ENCODE measurements around the gene TEX101.
"Not testable (repeated sequence)": the region's sequence is repeated elsewhere in the genome, so short reads cannot be mapped to it uniquely, and the experiment has no call there.

The TEX101 gene, protein sequence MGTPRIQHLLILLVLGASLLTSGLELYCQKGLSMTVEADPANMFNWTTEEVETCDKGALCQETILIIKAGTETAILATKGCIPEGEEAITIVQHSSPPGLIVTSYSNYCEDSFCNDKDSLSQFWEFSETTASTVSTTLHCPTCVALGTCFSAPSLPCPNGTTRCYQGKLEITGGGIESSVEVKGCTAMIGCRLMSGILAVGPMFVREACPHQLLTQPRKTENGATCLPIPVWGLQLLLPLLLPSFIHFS

DNA sequence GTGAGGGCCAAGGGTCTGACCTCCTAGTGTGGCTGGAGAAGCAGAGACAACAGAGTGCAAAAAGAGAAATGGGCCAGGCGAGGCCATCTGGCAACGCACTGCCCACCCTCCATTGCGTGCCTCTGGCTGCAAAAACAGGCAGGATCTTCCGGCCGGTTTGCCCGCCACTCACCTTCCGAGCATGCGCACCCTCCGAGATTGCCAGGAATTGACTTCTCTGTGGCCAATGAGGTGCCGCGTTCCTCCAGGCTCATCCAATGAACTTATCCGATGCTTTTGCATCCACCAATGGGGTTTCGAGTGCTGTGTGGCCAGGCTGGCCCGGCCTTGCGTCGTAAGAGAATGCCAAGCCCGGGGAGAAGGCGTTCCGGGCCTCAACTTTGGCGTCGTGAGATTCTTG lies at the start of gene TEX101:
TEX101 (plus strand) TSS at position 337 of the 400 bp plus-strand sequence. CDS start 1,030 bp downstream, outside the sequence.
- no peak for DNase-seq

DNA sequence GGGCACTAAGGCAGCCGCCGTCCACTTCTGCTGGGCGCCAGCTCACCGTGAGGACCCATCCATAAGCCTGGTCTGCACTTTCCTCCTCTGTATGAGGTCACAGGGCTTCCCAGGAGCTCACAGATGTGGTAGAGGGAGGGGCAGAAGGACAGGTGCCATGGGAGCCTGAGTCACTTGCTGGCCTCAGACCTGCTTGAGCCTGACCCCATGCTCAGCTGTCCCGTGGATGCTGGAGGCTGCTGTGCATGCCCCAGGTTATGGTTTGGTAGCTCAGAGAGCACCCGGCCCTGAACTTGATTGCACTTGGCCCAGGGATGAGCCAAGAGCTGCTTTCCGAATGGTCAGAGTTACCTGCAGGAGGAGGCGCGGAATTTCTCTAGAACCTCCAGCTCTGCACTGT lies 49.0 kb upstream of the TEX101 start:
- not testable (repeated sequence) for DNase-seq

- no peak for DNase-seq
Observed at GRCh38 chr19:43367822-43368221, 46.9 kb upstream of the TEX101 start.

- DNase-seq: not testable (repeated sequence)
Observed at GRCh38 chr19:43368897-43369296, 45.8 kb upstream of the TEX101 start.

DNA sequence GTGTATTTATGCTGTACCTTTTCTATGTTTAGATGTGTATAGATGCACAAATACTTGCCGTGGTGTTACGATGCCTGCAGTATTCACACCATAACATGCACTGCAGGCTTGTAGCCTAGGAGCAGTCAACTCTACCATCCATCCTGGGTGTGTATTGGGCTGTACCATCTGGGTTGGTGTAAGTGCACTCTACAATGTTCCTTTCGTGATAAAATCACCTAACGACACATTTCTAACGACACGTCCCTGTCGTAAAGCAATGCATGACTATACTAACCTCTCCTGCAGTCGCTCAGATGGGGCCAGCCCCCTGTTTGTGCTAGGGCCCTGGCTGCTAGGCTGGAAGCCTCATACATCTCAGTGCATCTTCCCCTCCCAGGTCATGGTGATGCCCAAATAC lies 42.8 kb upstream of the TEX101 start:
- DNase-seq: no peak

DNA sequence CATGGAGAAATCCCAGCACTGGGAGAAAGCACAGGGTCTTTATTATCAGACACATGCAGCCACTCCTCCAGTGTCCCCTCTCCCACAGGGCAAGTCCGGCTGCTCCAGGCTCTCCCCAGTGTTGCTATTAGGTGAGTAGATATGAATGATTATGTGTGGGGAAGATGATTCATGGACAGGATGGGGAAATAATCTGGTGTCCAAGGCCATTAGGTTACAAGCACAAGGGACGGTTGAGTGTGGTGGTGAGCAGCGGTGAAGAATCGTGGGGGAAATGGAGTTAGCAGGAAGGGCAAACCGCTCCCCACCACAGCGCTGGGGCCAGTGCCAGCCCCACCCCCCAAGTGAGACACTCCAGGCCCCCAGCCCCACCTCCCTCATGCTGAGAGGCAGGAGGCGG lies 42.2 kb upstream of the TEX101 start:
- peak; percentile 49 for DNase-seq

GRCh38 chr19:43377624-43378023 lies 37.1 kb upstream of the TEX101 start:
- DNase-seq: not testable (repeated sequence)

DNA sequence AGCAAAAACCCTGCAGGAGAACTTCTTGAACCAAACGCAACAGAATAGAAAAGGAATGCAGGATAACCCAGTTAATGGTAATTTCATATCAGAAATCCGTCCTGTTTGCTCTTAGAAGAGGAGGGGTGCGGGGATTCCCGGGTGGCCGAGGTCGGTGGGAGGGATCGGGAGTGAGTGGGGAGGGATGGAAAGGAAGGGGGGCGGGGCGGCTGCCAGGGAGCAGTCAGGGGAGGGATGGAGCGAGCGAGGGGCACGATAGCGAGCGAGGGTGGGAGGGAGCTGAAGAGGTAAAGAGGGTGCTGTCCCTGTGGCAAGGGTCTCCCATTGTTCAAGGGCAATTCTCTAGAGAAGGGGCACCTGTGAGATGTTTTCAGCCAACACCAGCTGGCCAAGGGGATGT lies 34.7 kb upstream of the TEX101 start:
- DNase-seq: no peak

GRCh38 chr19:43380771-43381386 lies 33.8 kb upstream of the TEX101 start:
- no peak for DNase-seq

- DNase-seq: not testable (repeated sequence)
Observed at GRCh38 chr19:43382586-43383216, 32.0 kb upstream of the TEX101 start.

DNA sequence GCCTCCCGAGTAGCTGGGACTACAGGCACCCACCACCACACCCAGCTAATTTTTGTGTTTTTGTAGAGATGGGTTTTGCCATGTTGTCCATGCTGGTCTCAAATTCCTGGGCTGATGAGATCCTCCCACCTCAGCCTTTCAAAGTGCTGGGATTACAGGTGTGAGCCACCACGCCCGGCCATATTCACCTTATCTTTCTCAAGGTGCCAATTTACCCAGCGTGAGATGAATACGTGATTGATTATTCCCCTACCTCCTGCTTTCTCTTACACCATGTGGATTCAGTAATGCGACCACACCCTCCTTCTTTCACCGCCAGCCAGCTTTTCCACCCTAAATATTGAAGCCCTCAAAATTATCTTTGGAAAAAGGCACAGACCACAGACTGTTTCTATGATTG lies 31.4 kb upstream of the TEX101 start:
- DNase-seq: not testable (repeated sequence)

DNA sequence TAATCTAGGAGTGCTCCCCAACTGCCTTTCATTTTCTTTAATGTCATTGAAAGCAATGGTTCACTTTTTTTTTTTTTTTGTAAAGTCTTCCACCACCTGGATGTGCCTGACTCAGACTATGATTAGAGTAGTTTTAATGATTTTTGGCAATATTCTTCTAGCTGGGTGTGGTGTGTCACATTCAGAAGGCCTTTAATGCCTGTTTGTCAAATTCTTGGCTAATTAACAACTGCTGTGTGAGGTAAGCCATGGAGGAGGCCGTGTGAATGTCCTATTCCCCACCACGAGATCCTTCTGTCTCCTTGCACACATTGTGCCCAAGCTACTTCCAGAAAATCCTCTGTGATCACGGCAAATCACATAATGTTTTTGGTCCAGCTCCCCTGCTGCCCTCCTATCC lies 30.9 kb upstream of the TEX101 start:
- DNase-seq: not testable (repeated sequence)

DNA sequence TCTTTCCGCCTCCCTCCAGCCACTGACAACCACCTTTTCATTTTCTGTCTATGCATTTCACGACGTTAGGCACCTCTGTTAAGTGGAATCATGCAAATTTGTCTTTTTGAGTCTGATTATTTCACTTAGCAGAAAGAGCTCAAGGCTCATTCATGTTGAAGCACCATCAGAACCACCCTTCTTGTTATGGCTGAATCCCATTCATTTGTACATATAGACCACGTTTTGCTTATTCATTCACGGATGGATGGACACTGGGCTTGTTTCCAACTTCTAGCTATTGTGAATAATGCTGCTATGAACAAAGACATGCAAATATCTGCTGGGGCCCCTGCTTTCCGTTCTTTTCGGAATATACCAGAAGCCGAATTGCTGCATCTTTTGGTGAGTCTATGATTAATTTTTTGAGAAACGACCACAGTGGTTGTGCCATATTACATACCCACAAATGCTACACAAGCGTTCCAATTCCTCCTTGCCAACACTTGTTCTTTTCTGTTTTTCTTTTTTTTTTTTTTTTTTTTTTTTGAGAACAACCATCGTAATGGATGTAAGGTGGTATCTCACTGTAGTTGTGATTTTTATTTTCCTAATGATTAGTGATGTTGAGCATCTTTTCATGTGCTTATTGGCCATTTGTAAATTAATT lies 23.7 kb upstream of the TEX101 start:
- DNase-seq: not testable (repeated sequence)

GRCh38 chr19:43391552-43391935 lies 23.1 kb upstream of the TEX101 start:
- not testable (repeated sequence) for DNase-seq

DNA sequence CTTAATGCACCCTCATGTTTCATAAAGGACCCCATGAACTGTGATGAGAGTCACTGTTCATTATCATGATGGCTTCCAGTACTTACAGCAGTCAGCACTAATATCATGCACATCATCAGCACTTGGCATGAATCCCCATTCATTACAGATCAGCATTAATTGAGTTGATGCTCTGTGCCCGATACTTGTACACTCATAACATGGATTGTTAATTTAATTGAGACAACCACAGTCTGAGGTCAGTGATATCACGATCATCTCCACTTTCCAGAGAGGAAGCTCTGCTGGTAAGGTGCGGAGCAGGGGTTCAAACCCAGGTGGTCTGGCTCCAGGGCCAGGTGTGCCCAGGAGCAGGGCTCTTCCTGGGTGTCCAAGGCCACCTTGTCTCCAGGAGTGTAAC lies 21.2 kb upstream of the TEX101 start:
- DNase-seq: not testable (repeated sequence)

GRCh38 chr19:43395561-43395960 lies 19.1 kb upstream of the TEX101 start:
- no peak for DNase-seq

DNA sequence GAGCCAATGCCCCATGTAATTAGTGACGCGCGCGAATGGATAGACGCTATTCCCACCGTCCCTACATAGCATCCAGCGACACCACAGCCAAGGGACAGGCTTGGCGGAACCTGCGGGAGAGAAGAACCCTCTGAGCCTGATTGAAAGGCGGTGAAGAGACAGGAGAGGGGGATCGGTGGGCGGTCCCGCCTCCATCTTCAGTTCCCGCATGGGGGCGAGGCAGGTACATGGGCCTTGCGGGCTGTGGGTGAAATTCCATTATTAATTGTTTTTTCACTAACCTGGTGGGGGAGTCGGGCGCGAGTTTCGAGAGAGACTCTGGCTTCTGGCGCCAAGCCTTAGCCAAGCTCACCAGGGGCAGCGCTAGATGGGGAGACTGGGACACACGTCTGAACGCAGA lies 8.4 kb upstream of the TEX101 start:
- DNase-seq: no peak

- DNase-seq: no peak
Observed at GRCh38 chr19:43407416-43408005, 7.2 kb upstream of the TEX101 start.

DNA sequence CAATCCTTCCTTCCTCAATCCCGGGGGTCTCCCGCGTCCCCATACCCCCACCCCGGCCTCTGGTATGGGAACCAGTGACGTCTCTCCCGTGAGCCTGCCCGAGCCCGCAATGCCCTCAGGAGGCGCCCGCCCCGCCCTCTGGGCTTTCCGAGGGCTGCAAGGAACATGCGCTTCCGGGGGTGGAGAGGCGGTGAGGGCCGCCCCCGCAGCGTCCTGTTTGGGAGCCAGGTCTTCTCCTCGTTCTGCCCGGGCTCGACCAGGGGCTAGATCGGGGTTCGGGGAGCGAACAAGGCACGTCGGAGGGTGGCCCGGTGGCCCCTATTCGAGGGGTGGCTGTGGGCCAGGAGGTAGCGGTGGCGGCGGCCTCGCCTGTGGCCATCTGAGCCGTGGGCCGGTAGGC lies 6.6 kb upstream of the TEX101 start:
- DNase-seq: no peak

DNA sequence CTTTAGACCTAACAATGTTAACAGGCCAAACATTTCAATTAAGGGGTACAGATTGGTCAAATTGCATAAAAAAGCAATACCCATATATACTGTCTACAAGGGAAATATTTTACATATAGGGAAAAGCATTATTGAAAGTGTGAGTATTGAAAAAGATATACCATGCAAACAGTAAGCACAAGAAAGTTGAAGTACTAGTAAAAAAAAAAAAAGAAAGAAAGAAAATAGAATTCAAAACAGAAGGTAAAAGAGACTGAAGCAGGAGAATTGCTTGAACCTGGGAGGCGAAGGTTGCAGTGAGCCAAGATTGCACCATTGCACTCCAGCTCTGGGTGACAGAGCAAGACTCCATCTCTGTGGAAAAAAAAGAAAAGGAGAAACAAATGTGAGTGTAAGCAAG lies 5.3 kb upstream of the TEX101 start:
- no peak for DNase-seq

DNA sequence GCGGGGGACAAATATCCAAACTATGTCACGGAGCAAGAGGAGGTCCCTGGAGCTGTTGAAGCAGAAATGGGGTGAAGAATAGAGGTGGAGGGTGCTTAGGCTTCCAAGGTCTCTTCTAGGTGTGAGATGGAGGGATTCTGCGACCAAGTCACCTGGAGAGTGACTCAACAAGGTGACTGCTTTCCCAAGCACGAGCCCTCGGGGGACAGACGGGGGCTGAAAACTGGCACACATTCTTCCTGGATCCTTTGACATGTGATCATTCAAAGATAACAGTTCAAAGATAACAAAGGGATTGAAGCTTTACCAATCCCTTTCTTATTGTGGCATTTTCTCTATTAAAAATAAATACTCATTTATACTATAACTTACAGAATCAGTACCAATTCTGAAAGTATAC lies 2.2 kb upstream of the TEX101 start:
- DNase-seq: no peak

- DNase-seq: no peak
Observed at GRCh38 chr19:43416951-43417623, 2.4 kb downstream of the TEX101 start.

DNA sequence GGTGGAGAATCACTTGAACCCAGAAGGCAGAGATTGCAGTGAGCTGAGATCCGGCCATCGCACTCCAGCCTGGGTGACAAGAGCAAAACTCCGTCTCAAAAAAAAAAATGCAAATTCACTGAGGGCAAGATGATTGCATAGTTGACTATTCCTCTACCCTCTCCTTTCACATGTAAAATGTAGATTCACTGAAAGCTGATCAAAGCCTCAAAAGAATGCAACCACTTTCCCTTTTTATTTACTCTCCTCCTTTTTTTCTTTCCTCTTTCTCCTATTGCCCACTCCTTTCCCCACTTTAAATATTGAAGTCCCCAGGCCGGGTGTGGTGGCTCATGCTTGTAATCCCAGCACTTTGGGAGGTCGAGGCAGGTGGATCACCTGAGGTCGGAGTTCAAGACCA lies 6.3 kb downstream of the TEX101 start:
- DNase-seq: no peak
